Activated CD4-positive, alpha-beta T cell treated with anti-CD3 and anti-CD28 coated beads, Interleukin-2, amount 10 ng/mL, durations not matched to agents 7 days and 5 days (primary cell): ENCODE data around the gene NOL7. TPM values are rescaled to one million over a fixed set of nuclear protein-coding genes. Genes with fewer than 3 reads are reported as not detected.

Experiments used
- CTCF ChIA-PET: fragments of 350-600 bp; sonication (Branson Sonifier 250); formaldehyde crosslinking; loops from one replicate; lab custom pipeline; 2021; ENCODE audit warnings: antibody characterized with exemption; lab: Charles Lee
- POLR2A ChIA-PET: fragments of 350-600 bp; sonication (Branson Sonifier 250); formaldehyde crosslinking; loops from one replicate; lab custom pipeline; 2021; ENCODE audit warnings: antibody characterized with exemption; lab: Charles Lee
- DNase-seq: peaks from one replicate; pipeline ENCODE4 v3.0.0-alpha.2; 2020
- H3K27ac Mint-ChIP-seq: one replicate; pipeline ENCODE4 v1.8.0; 2021; ENCODE audit warnings: mild to moderate bottlenecking, moderate library complexity, mixed read lengths
- H3K27me3 Mint-ChIP-seq: one replicate; pipeline ENCODE4 v1.8.0; 2021; ENCODE audit warnings: mixed read lengths
- H3K36me3 Mint-ChIP-seq: one replicate; pipeline ENCODE4 v1.8.0; 2021; ENCODE audit warnings: low read depth, mixed read lengths
- H3K4me1 Mint-ChIP-seq: one replicate; pipeline ENCODE4 v1.8.0; 2021; ENCODE audit warnings: mixed read lengths
- H3K4me3 Mint-ChIP-seq: one replicate; pipeline ENCODE4 v1.8.0; 2021; ENCODE audit warnings: mild to moderate bottlenecking, moderate library complexity, mixed read lengths
- H3K9me3 Mint-ChIP-seq: one replicate; pipeline ENCODE4 v1.8.0; 2021; ENCODE audit warnings: mixed read lengths
- total RNA-seq, 2 experiments: library from RNA; stranded (reverse); gene quantifications; one replicate each; pipeline ENCODE4 v1.2.3, GENCODE V29; 2021

NOL7 gene
- total RNA-seq, 2 experiments from 2014 or later, result 53.5 to 57.7 TPM

- Mint-ChIP-seq H3K36me3 (peaks cover 16% of the 10 kb centered on the region), H3K9me3 (no peaks in the 10 kb centered on the region), H3K4me3 (no peak overlapping the region), H3K27ac (no peak overlapping the region), H3K27me3 (no peaks in the 10 kb centered on the region), H3K4me1 (no peaks in the 10 kb centered on the region)
- DNase-seq, result no peak
- ChIA-PET CTCF (interaction anchor here (0.7 to 3.4 kb wide), 4 partner anchors 10 to 18 kb away, joined by 3 to 15 read pairs (median 4); partner anchors contain the start of gene NOL7), POLR2A (no interaction called here)
These were observed 10.4 kb upstream of the NOL7 start for GRCh38 chr6:13604546-13605416.

- ChIA-PET CTCF (interaction anchor here (0.7 to 3.4 kb wide), 2 partner anchors 9 to 19 kb away, joined by 3 to 15 read pairs; partner anchors contain the start of gene NOL7), POLR2A (no interaction called here)
- H3K4me1 Mint-ChIP-seq, result no peaks in the 10 kb centered on the region
- H3K36me3 Mint-ChIP-seq, result peaks cover 16% of the 10 kb centered on the region
- no peak overlapping the region for H3K4me3 Mint-ChIP-seq
- no peak overlapping the region for H3K27ac Mint-ChIP-seq
- no peaks in the 10 kb centered on the region for H3K27me3 Mint-ChIP-seq
- DNase-seq, result no peak
- H3K9me3 Mint-ChIP-seq, result no peaks in the 10 kb centered on the region
These were observed 9.5 kb upstream of the NOL7 start for GRCh38 chr6:13605634-13606033.

- peaks cover 43% of the 10 kb centered on the region for H3K4me1 Mint-ChIP-seq
- peak overlapping the region; percentile 59 for H3K27ac Mint-ChIP-seq
- no peaks in the 10 kb centered on the region for H3K9me3 Mint-ChIP-seq
- peak overlapping the region; percentile 24 for H3K4me3 Mint-ChIP-seq
- peaks cover 5% of the 10 kb centered on the region for H3K36me3 Mint-ChIP-seq
- H3K27me3 Mint-ChIP-seq, result no peaks in the 10 kb centered on the region
- ChIA-PET CTCF (interaction anchor here (3.0 kb wide), 1 partner anchor 37 kb away, joined by 12 read pairs; the partner anchor contains the start of gene SIRT5), POLR2A (no interaction called here)
- DNase-seq, result no peak
These were observed 3.4 kb upstream of the NOL7 start for GRCh38 chr6:13611715-13612114.

DNA sequence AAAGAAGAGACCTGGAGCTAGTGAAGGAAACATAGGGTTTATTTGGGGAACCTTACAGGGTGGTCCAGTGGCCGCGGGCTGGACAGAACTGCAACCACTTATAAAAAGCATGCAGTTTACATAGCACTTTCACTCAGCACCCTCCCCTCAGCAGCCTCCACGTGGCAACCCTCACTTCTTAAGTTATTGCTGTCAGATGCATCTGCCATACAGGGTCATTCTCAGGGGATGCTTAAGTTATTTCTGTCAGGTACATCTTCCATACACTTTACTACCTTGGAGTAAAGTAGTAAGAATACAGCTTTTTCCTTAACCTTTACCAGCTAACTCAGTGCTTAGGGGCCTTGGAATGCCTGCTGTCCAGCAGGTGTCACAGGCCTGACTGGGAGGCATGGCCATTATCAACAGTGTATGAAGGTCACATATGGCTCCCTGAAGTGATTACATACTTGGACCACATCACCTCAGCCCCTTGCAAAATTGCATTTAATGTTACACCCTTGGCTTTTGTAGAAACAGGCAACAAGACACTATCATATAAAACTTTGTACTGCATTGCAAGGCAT is 2.0 kb upstream of the NOL7 start:
- peaks cover 52% of the 10 kb centered on the region for H3K4me1 Mint-ChIP-seq
- no peaks in the 10 kb centered on the region for H3K27me3 Mint-ChIP-seq
- peaks cover 11% of the 10 kb centered on the region for H3K36me3 Mint-ChIP-seq
- ChIA-PET POLR2A (no interaction called here), CTCF (interaction anchor here (3.0 kb wide), 1 partner anchor 38 kb away, joined by 12 read pairs; the partner anchor contains the start of gene SIRT5)
- H3K4me3 Mint-ChIP-seq, result no peak overlapping the region
- no peak for DNase-seq
- H3K27ac Mint-ChIP-seq, result no peak overlapping the region
- no peaks in the 10 kb centered on the region for H3K9me3 Mint-ChIP-seq

DNA sequence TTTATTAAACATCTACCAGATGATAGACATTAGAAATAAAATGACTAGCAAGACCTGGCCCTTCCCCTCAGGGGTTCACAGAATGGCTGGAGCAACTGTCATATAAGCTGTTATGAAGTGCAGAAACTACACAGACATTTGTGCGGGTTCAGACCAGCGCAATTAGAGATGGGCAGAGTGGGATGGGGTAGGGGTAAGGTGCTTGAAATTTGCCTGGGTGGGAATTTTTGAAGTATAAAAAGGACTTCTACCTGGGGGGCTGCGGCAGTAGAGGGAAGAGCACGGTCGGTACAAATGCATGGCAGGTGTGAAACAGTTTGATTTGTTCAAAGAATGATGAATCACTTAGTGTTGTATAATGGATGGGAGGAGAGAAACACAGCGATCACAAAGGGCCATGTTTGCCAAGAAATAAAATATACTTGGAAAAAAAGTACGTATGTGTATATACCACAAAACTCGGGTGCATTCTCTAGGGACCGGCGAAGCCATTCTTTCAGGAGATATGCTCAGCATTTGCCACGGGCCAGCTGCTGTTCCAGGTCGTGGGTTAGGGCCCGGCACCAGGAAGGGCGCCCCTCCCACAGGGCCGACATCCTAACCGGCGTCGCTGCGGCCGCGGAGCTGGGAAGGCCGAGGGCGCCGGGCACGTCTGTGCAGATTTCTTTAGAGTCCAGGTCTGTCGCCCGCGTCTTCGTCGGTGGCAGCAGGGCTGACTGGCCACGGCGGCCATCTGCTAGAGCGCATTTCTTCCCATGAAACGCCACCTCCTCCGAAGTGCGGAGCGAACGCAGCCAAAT is 809 bp upstream of the NOL7 start:
- peak overlapping the region; percentile 92 for H3K27ac Mint-ChIP-seq
- H3K9me3 Mint-ChIP-seq, result no peaks in the 10 kb centered on the region
- no peak for DNase-seq
- POLR2A ChIA-PET, result interaction anchor here (1.2 kb wide), 1 partner anchor 286 kb away, joined by 4 read pairs; the partner anchor contains the start of gene TBC1D7
- no peaks in the 10 kb centered on the region for H3K27me3 Mint-ChIP-seq
- H3K4me1 Mint-ChIP-seq, result peaks cover 57% of the 10 kb centered on the region
- CTCF ChIA-PET, result interaction anchor here (0.8 to 4.1 kb wide), 21 partner anchors 9 to 287 kb away, joined by 3 to 69 read pairs (median 4); partner anchors contain the start of genes RANBP9, SIRT5 and TBC1D7
- H3K36me3 Mint-ChIP-seq, result peaks cover 17% of the 10 kb centered on the region
- H3K4me3 Mint-ChIP-seq, result peak overlapping the region; percentile 92

DNA sequence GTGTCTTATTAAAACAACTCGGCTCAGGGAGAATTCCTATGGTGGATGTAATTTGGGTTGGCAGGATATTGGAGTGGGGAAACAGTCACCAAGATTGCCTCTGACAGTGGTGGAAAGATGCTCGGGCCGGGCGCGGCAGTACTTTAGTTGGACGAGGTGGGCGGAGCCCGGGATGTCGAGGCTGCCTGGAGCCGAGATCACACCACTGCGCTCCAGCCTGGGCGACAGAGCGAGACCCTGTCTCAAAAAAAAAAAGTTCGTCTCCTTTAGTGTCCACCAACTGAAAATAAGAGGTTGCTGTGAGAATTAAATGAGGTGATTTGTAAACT is 621 bp downstream of the NOL7 start:
- Mint-ChIP-seq H3K4me3 (peak overlapping the region; percentile 92), H3K4me1 (peaks cover 57% of the 10 kb centered on the region), H3K9me3 (no peaks in the 10 kb centered on the region), H3K27ac (peak overlapping the region; percentile 92), H3K27me3 (no peaks in the 10 kb centered on the region), H3K36me3 (peaks cover 19% of the 10 kb centered on the region)
- ChIA-PET POLR2A (interaction anchor here (0.5 to 1.2 kb wide), 4 partner anchors 41 to 1169 kb away, joined by 3 to 4 read pairs (median 3); partner anchors contain the start of genes SIRT5 and TBC1D7), CTCF (interaction anchor here (0.6 to 4.1 kb wide), 35 partner anchors 11 to 462 kb away, joined by 3 to 69 read pairs (median 4); partner anchors contain the start of genes RANBP9, SIRT5 and TBC1D7)
- DNase-seq, result peak; percentile 54

GRCh38 chr6:13617066-13617465 is 1.9 kb downstream of the NOL7 start:
- POLR2A ChIA-PET, result no interaction called here
- H3K27ac Mint-ChIP-seq, result peak overlapping the region; percentile 33
- H3K9me3 Mint-ChIP-seq, result no peaks in the 10 kb centered on the region
- peaks cover 23% of the 10 kb centered on the region for H3K36me3 Mint-ChIP-seq
- peak overlapping the region; percentile 92 for H3K4me3 Mint-ChIP-seq
- DNase-seq, result no peak
- H3K4me1 Mint-ChIP-seq, result peaks cover 47% of the 10 kb centered on the region
- CTCF ChIA-PET, result interaction anchor here (0.8 to 4.1 kb wide), 8 partner anchors 11 to 270 kb away, joined by 3 to 69 read pairs (median 4); no protein-coding TSS in a partner anchor
- H3K27me3 Mint-ChIP-seq, result no peaks in the 10 kb centered on the region

DNA sequence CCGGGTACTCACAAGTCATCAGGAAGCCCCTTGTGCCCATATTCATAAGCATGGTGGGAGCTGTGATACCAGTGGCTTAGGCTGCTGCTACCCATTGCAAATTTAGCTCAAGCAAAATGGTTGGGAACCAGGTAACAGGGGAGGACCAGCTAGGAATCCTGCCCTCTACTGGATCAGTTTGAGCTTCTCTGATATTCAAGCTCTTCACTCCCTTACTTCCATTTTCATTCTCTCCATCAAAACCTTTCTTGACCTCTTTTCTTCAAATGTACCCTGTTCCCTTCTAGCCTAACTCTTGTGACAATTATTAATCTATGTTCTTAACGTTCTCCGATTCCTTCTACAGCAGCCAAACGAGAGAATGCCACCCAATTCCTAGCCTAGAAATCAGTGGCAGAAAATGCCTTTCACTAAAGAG is 9.7 kb downstream of the NOL7 start:
- Mint-ChIP-seq H3K36me3 (peaks cover 65% of the 10 kb centered on the region), H3K4me1 (peaks cover 9% of the 10 kb centered on the region), H3K4me3 (no peak overlapping the region), H3K27me3 (no peaks in the 10 kb centered on the region), H3K27ac (peak overlapping the region; percentile 66), H3K9me3 (no peaks in the 10 kb centered on the region)
- CTCF ChIA-PET, result interaction anchor here (1.3 to 10.1 kb wide), 3 partner anchors 9 to 15 kb away, joined by 3 to 69 read pairs (median 3); partner anchors contain the start of gene NOL7
- peak; percentile 50 for DNase-seq
- POLR2A ChIA-PET, result no interaction called here

- Mint-ChIP-seq H3K36me3 (peaks cover 62% of the 10 kb centered on the region), H3K4me3 (no peak overlapping the region)
These were observed 14.5 kb downstream of the NOL7 start for GRCh38 chr6:13629459-13630116.

DNA sequence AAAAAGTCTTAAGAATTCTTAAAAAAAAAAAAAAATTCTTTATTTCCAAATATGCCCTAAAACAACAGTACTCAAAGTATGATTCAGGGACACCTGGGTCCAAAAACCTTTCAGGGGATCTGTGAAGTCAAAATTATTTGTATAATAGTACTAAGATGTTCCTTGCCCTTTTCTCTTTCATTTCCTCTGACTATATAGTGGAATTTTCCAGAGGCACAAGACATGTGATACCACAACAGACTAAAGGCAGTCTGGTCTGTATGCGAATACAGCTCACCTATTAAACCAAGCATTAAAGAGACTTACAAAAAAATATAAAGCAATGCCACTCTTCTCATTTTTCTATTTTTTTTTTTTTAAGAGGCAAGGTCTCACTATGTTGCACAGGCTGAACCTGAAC is 15.4 kb downstream of the NOL7 start:
- POLR2A ChIA-PET, result no interaction called here
- no peak overlapping the region for H3K27ac Mint-ChIP-seq
- H3K4me3 Mint-ChIP-seq, result no peak overlapping the region

More at GRCh38 chr6:13629459-13630116, 14.5 kb downstream of the NOL7 start:
- Mint-ChIP-seq H3K27me3 (no peaks in the 10 kb centered on the region), H3K9me3 (no peaks in the 10 kb centered on the region), H3K4me1 (peaks cover 11% of the 10 kb centered on the region), H3K27ac (no peak overlapping the region)
- DNase-seq, result no peak
- POLR2A ChIA-PET, result no interaction called here
- CTCF ChIA-PET, result interaction anchor here (10.1 kb wide), 1 partner anchor 14 kb away, joined by 69 read pairs; the partner anchor contains the start of gene NOL7

DNA sequence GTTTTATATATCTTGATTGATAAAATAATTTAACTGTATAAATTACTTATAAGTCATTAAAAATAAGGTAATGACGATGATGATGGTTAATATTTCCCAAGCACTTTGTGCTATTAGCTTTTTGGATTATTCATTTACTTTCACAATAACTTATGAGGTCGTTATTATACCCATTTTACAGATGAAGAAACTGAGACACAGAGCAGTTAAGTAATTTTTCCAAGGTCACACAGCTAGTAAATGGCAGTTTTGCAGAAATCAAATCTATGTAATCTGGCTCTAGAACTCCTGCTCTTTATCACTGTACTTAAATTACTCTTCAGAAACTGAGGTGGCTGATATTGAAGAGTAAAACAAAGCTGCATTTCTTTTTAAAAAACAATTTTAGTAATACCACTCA is 18.2 kb downstream of the NOL7 start:
- Mint-ChIP-seq H3K9me3 (no peaks in the 10 kb centered on the region), H3K27me3 (no peaks in the 10 kb centered on the region), H3K4me3 (no peak overlapping the region), H3K36me3 (peaks cover 67% of the 10 kb centered on the region), H3K27ac (no peak overlapping the region), H3K4me1 (peaks cover 30% of the 10 kb centered on the region)
- POLR2A ChIA-PET, result no interaction called here
- DNase-seq, result no peak
- CTCF ChIA-PET, result interaction anchor here (0.7 to 10.1 kb wide), 4 partner anchors 17 to 59 kb away, joined by 3 to 69 read pairs (median 6); partner anchors contain the start of gene NOL7

More for the DNA sequence above, 15.4 kb downstream of the NOL7 start:
- DNase-seq, result no peak
- Mint-ChIP-seq H3K4me1 (peaks cover 13% of the 10 kb centered on the region), H3K36me3 (peaks cover 64% of the 10 kb centered on the region), H3K9me3 (no peaks in the 10 kb centered on the region), H3K27me3 (no peaks in the 10 kb centered on the region)
- CTCF ChIA-PET, result interaction anchor here (0.6 to 10.1 kb wide), 3 partner anchors 15 to 296 kb away, joined by 3 to 69 read pairs (median 4); partner anchors contain the start of gene NOL7
